Stomach smooth muscle (tissue), 2 donors: ENCODE data around the gene PYHIN1.

Experiments
- H3K27ac ChIP-seq: one replicate; pipeline ENCODE4 v1.7.0; 2013; ENCODE audit warnings: mild to moderate bottlenecking, low read length, inconsistent platforms
- H3K27me3 ChIP-seq, 2 donors: one replicate each; pipeline ENCODE4 v1.7.0; 2013; ENCODE audit warnings: low read length in 2 of 2; ENCODE audit not compliant: insufficient read depth in 2 of 2, control insufficient read depth in 1 of 2
- H3K36me3 ChIP-seq, 2 donors: one replicate each; pipeline ENCODE4 v1.7.0; 2013; ENCODE audit warnings: low read length in 2 of 2; ENCODE audit not compliant: control insufficient read depth in 2 of 2, insufficient read depth in 2 of 2
- H3K4me1 ChIP-seq: one replicate; pipeline ENCODE4 v1.7.0; 2013; ENCODE audit warnings: low read length; ENCODE audit not compliant: control insufficient read depth, insufficient read depth
- H3K4me3 ChIP-seq, 2 donors: one replicate each; pipeline ENCODE4 v1.7.0; 2013; ENCODE audit warnings: low read length in 2 of 2
- H3K9ac ChIP-seq, 2 donors: one replicate each; pipeline ENCODE4 v1.7.0; 2013; ENCODE audit warnings: low read length in 2 of 2, mild to moderate bottlenecking in 1 of 2
- H3K9me3 ChIP-seq, 2 donors: one replicate each; pipeline ENCODE4 v1.7.0; 2013; ENCODE audit warnings: low read length in 2 of 2; ENCODE audit not compliant: control insufficient read depth in 2 of 2
- donor health status: healthy.
- donor health status: Pancreatic carcinoma.

Gene PYHIN1

GRCh38 chr1:158931055-158931737 is at the start of gene PYHIN1:
TSS of gene PYHIN1 (plus strand) at chr1:158931552. CDS start at chr1:158936911, 5,359 bp downstream.
- no peaks in the 10 kb centered on the region for H3K36me3 ChIP-seq
- H3K9ac ChIP-seq = no peak within 1 kb of the TSS
- H3K4me1 ChIP-seq = no peaks in the 10 kb centered on the region
- H3K9me3 ChIP-seq = no peaks in the 10 kb centered on the region
- no peak within 1 kb of the TSS for H3K4me3 ChIP-seq
- H3K27me3 ChIP-seq = no peaks in the 10 kb centered on the region
- H3K27ac ChIP-seq = no peak within 1 kb of the TSS

GRCh38 chr1:158893654-158894053 is 37.7 kb upstream of the PYHIN1 start:
- H3K27ac ChIP-seq = no peak overlapping the region
- H3K36me3 ChIP-seq = no peaks in the 10 kb centered on the region
- peaks cover 0 to 5% of the 10 kb centered on the region in 2 donors for H3K9me3 ChIP-seq
- H3K9ac ChIP-seq = no peak overlapping the region
- H3K27me3 ChIP-seq = no peaks in the 10 kb centered on the region
- H3K4me3 ChIP-seq = no peak overlapping the region
- H3K4me1 ChIP-seq = no peaks in the 10 kb centered on the region

GRCh38 chr1:158898722-158899121 is 32.6 kb upstream of the PYHIN1 start:
- Histone ChIP-seq H3K4me3 (no peak overlapping the region), H3K27me3 (no peaks in the 10 kb centered on the region), H3K36me3 (no peaks in the 10 kb centered on the region), H3K27ac (no peak overlapping the region), H3K4me1 (no peaks in the 10 kb centered on the region), H3K9me3 (peaks cover 0 to 3% of the 10 kb centered on the region in 2 donors), H3K9ac (no peak overlapping the region)

- H3K27me3 ChIP-seq = no peaks in the 10 kb centered on the region
- H3K4me3 ChIP-seq = no peak overlapping the region
- no peaks in the 10 kb centered on the region for H3K9me3 ChIP-seq
- H3K27ac ChIP-seq = no peak overlapping the region
- H3K36me3 ChIP-seq = no peaks in the 10 kb centered on the region
- H3K9ac ChIP-seq = no peak overlapping the region
- H3K4me1 ChIP-seq = no peaks in the 10 kb centered on the region
These were observed 29.7 kb upstream of the PYHIN1 start for GRCh38 chr1:158901623-158902022.

- Histone ChIP-seq H3K9ac (no peak overlapping the region), H3K36me3 (no peaks in the 10 kb centered on the region), H3K4me3 (no peak overlapping the region), H3K9me3 (peaks cover 0 to 2% of the 10 kb centered on the region in 2 donors), H3K4me1 (no peaks in the 10 kb centered on the region), H3K27me3 (no peaks in the 10 kb centered on the region), H3K27ac (no peak overlapping the region)
These were observed 15.3 kb upstream of the PYHIN1 start for GRCh38 chr1:158916085-158916484.

DNA sequence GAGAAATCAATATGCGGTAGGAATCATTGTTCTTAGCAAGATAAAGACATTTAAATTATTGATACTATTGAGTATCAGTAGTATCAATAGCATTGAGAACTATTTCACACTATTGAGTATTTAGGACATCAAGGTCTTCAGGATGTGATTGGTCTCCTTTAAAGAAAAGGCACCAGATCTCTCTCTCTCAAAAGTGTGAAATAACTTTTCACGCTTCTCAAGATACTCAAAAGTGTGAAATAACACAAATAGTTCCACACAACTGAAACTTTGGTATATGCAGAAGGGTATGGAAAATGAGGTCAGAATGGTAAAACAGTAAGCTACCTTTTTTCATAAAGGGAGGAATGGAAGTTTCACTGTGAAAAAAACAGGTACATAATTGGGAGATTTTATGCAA is 6.7 kb upstream of the PYHIN1 start:
- Histone ChIP-seq H3K27ac (no peak overlapping the region), H3K36me3 (no peaks in the 10 kb centered on the region), H3K27me3 (no peaks in the 10 kb centered on the region), H3K4me3 (no peak overlapping the region), H3K9ac (no peak overlapping the region), H3K9me3 (no peaks in the 10 kb centered on the region), H3K4me1 (no peaks in the 10 kb centered on the region)

GRCh38 chr1:158930504-158930903 is 848 bp upstream of the PYHIN1 start:
- no peaks in the 10 kb centered on the region for H3K9me3 ChIP-seq
- H3K27ac ChIP-seq = no peak overlapping the region
- no peaks in the 10 kb centered on the region for H3K4me1 ChIP-seq
- H3K36me3 ChIP-seq = no peaks in the 10 kb centered on the region
- H3K9ac ChIP-seq = no peak overlapping the region
- H3K4me3 ChIP-seq = no peak overlapping the region
- no peaks in the 10 kb centered on the region for H3K27me3 ChIP-seq

- Histone ChIP-seq H3K9me3 (no peaks in the 10 kb centered on the region), H3K27me3 (no peaks in the 10 kb centered on the region), H3K36me3 (no peaks in the 10 kb centered on the region), H3K4me1 (no peaks in the 10 kb centered on the region), H3K27ac (no peak overlapping the region), H3K9ac (no peak overlapping the region), H3K4me3 (no peak overlapping the region)
These were observed 819 bp downstream of the PYHIN1 start for GRCh38 chr1:158932171-158932570.

DNA sequence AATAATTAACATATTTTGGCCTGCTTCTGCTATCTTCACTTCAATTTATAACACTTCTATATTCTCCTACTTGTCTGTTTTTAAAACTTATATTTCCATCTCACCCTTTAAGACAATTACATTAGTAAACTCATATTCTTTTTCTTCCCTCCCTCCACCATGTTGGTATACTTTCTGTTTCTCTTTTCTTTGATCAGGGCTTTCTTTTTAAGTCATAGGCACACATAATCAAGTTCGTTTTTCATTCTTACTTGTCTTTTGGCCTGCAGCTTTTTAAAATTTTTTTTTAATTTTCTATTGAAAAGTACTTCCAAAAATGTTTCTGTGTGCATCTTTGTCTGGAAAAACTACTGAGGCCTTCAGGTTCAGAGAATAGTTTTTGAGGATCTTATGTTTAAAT is 2.3 kb downstream of the PYHIN1 start:
- Histone ChIP-seq H3K27ac (no peak overlapping the region), H3K4me3 (no peak overlapping the region), H3K9ac (no peak overlapping the region), H3K4me1 (no peaks in the 10 kb centered on the region), H3K36me3 (no peaks in the 10 kb centered on the region), H3K9me3 (no peaks in the 10 kb centered on the region), H3K27me3 (no peaks in the 10 kb centered on the region)

DNA sequence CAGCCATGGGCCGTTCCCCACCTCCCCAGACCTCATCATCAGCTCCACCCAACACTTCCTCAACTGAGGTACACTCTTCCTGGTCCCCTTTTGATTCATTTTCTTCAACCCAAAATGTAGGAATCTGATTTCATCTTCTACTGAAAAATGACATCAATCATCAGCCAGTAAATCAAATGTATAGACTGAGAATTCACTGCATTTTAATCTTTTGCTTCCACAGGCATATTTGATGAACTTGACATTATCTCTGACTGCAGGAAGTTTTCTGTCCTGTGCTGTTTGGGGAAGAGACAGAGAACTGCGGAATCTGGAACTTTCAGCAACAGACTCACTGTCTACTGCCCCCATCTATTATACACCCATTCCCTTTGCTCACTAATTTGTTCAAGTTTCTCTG is 7.8 kb downstream of the PYHIN1 start:
- Histone ChIP-seq H3K4me3 (no peak overlapping the region), H3K36me3 (no peaks in the 10 kb centered on the region), H3K9me3 (no peaks in the 10 kb centered on the region), H3K4me1 (no peaks in the 10 kb centered on the region), H3K9ac (no peak overlapping the region), H3K27ac (no peak overlapping the region), H3K27me3 (no peaks in the 10 kb centered on the region)

- no peaks in the 10 kb centered on the region for H3K9me3 ChIP-seq
- H3K27me3 ChIP-seq = no peaks in the 10 kb centered on the region
- no peaks in the 10 kb centered on the region for H3K36me3 ChIP-seq
- no peaks in the 10 kb centered on the region for H3K4me1 ChIP-seq
- no peak overlapping the region for H3K9ac ChIP-seq
- H3K27ac ChIP-seq = no peak overlapping the region
- no peak overlapping the region for H3K4me3 ChIP-seq
These were observed 10.0 kb downstream of the PYHIN1 start for GRCh38 chr1:158941317-158941716.
